Lung (tissue), 12 donors: ENCODE measurements around the gene TIMP3. TPM values are rescaled to one million over a fixed set of nuclear protein-coding genes. Genes with fewer than 3 reads are reported as not detected.
A peak's percentile ranks its signal among the peaks of the same experiment; 100 is the strongest.

Experiments used
- ATAC-seq: fragments of 200-7000 bp; cut with Tn5 transposase; one replicate; pipeline ENCODE4 v1.9.1; 2020; ENCODE audit warnings: moderate number of reproducible peaks; ENCODE audit not compliant: insufficient read depth, low FRiP score
- DNase-seq, 3 donors: peaks; one replicate each; pipeline ENCODE4 v3.0.0-alpha.2; 2013 to 2017
- H3K27ac ChIP-seq, 2 donors: one replicate each; pipeline ENCODE4 v1.5.1; 2013; ENCODE audit warnings: mild to moderate bottlenecking in 2 of 2, moderate library complexity in 2 of 2, control low read depth in 1 of 2, inconsistent platforms in 1 of 2, low read depth in 1 of 2, low read length in 1 of 2
- H3K27me3 ChIP-seq, 3 donors: one replicate each; pipeline ENCODE4 v1.5.1; 2013; ENCODE audit warnings: low read length in 2 of 3; ENCODE audit not compliant: control insufficient read depth in 3 of 3, insufficient read depth in 3 of 3
- H3K36me3 ChIP-seq, 4 donors: one replicate each; pipeline ENCODE4 v1.5.1; 2013; ENCODE audit warnings: low read length in 4 of 4, mild to moderate bottlenecking in 1 of 4, moderate library complexity in 1 of 4; ENCODE audit not compliant: control insufficient read depth in 4 of 4, insufficient read depth in 4 of 4
- H3K4me1 ChIP-seq, 5 donors: one replicate each; pipeline ENCODE4 v1.5.1; 2013; ENCODE audit warnings: low read length in 5 of 5, mild to moderate bottlenecking in 2 of 5, moderate library complexity in 1 of 5; ENCODE audit not compliant: control insufficient read depth in 5 of 5, insufficient read depth in 5 of 5
- H3K4me3 ChIP-seq: one replicate; pipeline ENCODE4 v1.5.1; 2013; ENCODE audit warnings: mild to moderate bottlenecking, control low read depth, moderate library complexity
- H3K9ac ChIP-seq, 2 donors: one replicate each; pipeline ENCODE4 v1.5.1; 2013; ENCODE audit warnings: low read length in 2 of 2, control low read depth in 1 of 2; ENCODE audit not compliant: insufficient read depth in 1 of 2
- H3K9me3 ChIP-seq, 4 donors: one replicate each; pipeline ENCODE4 v1.5.1; 2013; ENCODE audit warnings: low read length in 3 of 4, mild to moderate bottlenecking in 1 of 4, moderate library complexity in 1 of 4; ENCODE audit not compliant: control insufficient read depth in 4 of 4, insufficient read depth in 3 of 4
- CTCF ChIP-seq: IDR thresholded peaks from 2 replicates; pipeline ENCODE4 v1.5.1; 2012; ENCODE audit warnings: mild to moderate bottlenecking; ENCODE audit errors: control extremely low read depth, extremely low read depth
- WGBS, 2 donors: extraction: QIAGEN DNeasy Blood & Tissue Kit; methylation state at CpG; one replicate each; pipeline ENCODE4 v1.1.7; 2013; 5-methylcytosine and 5-hydroxymethylcytosine counted together
- polyA plus RNA-seq, 2 donors: library from polyadenylated mRNA; stranded (reverse); fragments of 200-250 nt; gene quantifications; one replicate each; pipeline ENCODE4 v1.2.1, GENCODE V29; 2013
- total RNA-seq, 2 donors: library from RNA; depleted of rRNA in 1 of 2; stranded (reverse); fragments of >200 nt in 1 of 2; gene quantifications; one replicate each; pipeline ENCODE4 v1.2.1, GENCODE V29; 2014 to 2021
- donor health status: control.
- donor health status: control.
- donor health status: Bipolar disorder and iron deficiency.
- donor health status: healthy.
- donor health status: DM: yes; HTN: yes; CAD: no.

TIMP3 gene
- total and polyA plus RNA-seq, 4 donors = 129 to 547 (median 239) TPM

DNA sequence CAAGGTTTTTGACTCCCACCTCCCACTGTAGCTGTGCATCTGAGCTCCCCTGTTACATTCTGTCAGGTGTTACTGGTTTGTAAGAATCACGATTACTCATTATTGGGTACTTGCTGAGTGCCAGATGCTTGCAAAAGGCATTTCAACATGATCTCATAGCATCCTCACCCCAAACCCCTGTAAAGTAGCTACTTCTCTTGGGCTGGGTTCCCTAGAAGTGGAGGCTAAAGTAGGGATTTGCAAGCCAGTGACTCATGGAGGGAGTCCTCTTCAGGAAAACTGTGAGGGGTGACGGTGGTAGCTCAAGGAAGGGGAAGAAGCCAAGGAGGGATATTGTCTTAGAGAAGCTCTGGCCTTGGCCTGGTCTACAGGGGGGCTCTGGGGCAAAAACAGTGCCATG is 78.6 kb downstream of the TIMP3 start:
- H3K27me3 ChIP-seq = peaks cover 0 to 12% (median 0%) of the 10 kb centered on the region in 3 donors
- H3K4me3 ChIP-seq = no peak overlapping the region
- TF ChIP-seq CTCF = no peak
- no peak overlapping the region for H3K9ac ChIP-seq
- no peaks in the 10 kb centered on the region for H3K9me3 ChIP-seq
- peaks cover 0 to 32% (median 4%) of the 10 kb centered on the region in 5 donors for H3K4me1 ChIP-seq
- no peak overlapping the region for H3K27ac ChIP-seq
- DNase-seq (no peak), ATAC-seq (no peak)
- H3K36me3 ChIP-seq = no peaks in the 10 kb centered on the region
- 31 to 33% methylated on average over 2 of the region's 2 CpGs for WGBS, 2 donors

- Histone ChIP-seq H3K4me3 (no peak overlapping the region), H3K4me1 (peaks cover 0 to 32% (median 4%) of the 10 kb centered on the region in 5 donors), H3K27ac (peak overlapping the region in 1 of 2 donors; percentile 43), H3K9me3 (no peaks in the 10 kb centered on the region), H3K9ac (no peak overlapping the region), H3K36me3 (no peaks in the 10 kb centered on the region), H3K27me3 (peaks cover 0 to 12% (median 0%) of the 10 kb centered on the region in 3 donors)
- TF ChIP-seq CTCF = no peak
- DNase-seq (no peak), ATAC-seq (no peak)
- 79 to 85% methylated on average over 7 of the region's 7 CpGs for WGBS, 2 donors
These were observed 79.0 kb downstream of the TIMP3 start for GRCh38 chr22:32880505-32880892.

DNA sequence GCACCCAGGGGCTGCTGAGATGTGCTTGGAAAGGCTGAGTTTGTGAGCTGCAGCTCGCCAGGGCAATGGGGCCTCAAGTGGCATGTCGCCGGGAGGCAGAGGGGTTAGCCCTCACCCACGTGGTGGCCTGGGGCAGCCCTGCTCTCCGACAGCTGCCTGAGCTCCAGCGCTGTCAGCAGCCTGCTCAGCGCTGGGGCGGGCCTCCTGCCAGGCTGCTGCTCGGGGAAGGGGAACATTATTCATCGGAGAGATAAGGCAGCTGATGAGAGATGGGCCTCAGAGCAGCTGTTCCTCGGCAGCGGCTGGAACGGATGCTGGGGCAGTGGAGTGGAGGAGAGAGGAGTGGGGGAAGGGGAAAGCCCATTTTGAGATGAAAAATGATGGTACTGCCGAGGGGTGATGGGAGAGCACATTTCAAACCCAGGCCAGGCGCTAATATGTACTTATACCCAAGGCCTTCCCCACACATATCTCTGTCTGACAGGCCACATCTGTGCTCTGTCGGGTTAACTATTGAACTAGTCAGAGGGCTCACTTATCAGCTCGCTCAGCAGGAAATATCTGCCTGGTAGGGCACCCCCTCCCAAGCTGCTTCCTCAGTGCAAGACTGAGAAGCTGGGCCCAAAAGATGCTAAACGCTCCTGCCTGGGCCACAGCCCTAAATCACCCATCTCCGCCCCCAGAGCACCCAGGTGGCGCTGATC is 79.5 kb downstream of the TIMP3 start:
- 15 to 19% methylated on average over 20 of the region's 20 CpGs for WGBS, 2 donors

More for the DNA sequence above, 79.5 kb downstream of the TIMP3 start:
- peaks cover 0 to 32% (median 4%) of the 10 kb centered on the region in 5 donors for H3K4me1 ChIP-seq
- no peaks in the 10 kb centered on the region for H3K9me3 ChIP-seq
- no peak overlapping the region for H3K9ac ChIP-seq
- H3K27ac ChIP-seq = peak overlapping the region; percentile 22 to 43
- ATAC-seq (peak; percentile 54), DNase-seq (peak; percentile 96 to 98 (median 98))
- TF ChIP-seq CTCF = no peak
- H3K36me3 ChIP-seq = no peaks in the 10 kb centered on the region
- H3K27me3 ChIP-seq = peaks cover 0 to 12% (median 0%) of the 10 kb centered on the region in 3 donors
- no peak overlapping the region for H3K4me3 ChIP-seq
